Measurements from ENCODE around the gene ZBTB7C.

GRCh38 chr18:48292782-48293424 lies 116.3 kb downstream of the ZBTB7C start:
- TF ChIP-seq CTCF (optimal IDR thresholded peaks at IDR 0.05 in 1 of 3, IDR thresholded peaks at IDR 0.05 in 1 of 3, conservative IDR thresholded peaks at IDR 0.05 in 1 of 3; ENCODE audit: extremely low read depth in 1 of 3, insufficient read depth in 2 of 3, low read length in 3 of 3) (no peak), EZH2 (IDR thresholded peaks at IDR 0.05; ENCODE audit: low read length) (no peak)
